ENCODE measurements around the gene ADAP1. TPM values are rescaled to one million over a fixed set of nuclear protein-coding genes. Genes with fewer than 3 reads are reported as not detected.

Gene ADAP1
- total RNA-seq, 1 donor from 2014 or later, result 62.8 TPM

- no peak for DNase-seq (ENCODE audit: low spot score)
- peaks cover 25% of the 10 kb centered on the region for H3K4me1 Mint-ChIP-seq (ENCODE audit: low read depth)
- H3K9me3 Mint-ChIP-seq, result no peaks in the 10 kb centered on the region
- intact Hi-C loops (cut with micrococcal nuclease), result loop anchor here (5.0 kb wide), 2 partner anchors 36 to 319 kb away; no protein-coding TSS in a partner anchor
- peak overlapping the region; percentile 94 for H3K27ac Mint-ChIP-seq
- peak overlapping the region; percentile 26 for H3K4me3 Mint-ChIP-seq (ENCODE audit: low read depth)
- H3K27me3 Mint-ChIP-seq (ENCODE audit: low read depth), result no peaks in the 10 kb centered on the region
- peaks cover 15% of the 10 kb centered on the region for H3K36me3 Mint-ChIP-seq (ENCODE audit: low read depth)
Measured at GRCh38 chr7:921071-921461, 33.4 kb downstream of the ADAP1 start.

GRCh38 chr7:920351-921070 is 34.0 kb downstream of the ADAP1 start:
- Mint-ChIP-seq H3K27ac (peak overlapping the region; percentile 94), H3K36me3 (ENCODE audit: low read depth) (peaks cover 15% of the 10 kb centered on the region), H3K9me3 (no peaks in the 10 kb centered on the region), H3K4me1 (ENCODE audit: low read depth) (peaks cover 25% of the 10 kb centered on the region), H3K27me3 (ENCODE audit: low read depth) (no peaks in the 10 kb centered on the region), H3K4me3 (ENCODE audit: low read depth) (peak overlapping the region; percentile 26)
- intact Hi-C loops (cut with micrococcal nuclease), result loop anchor here (5.0 kb wide), 2 partner anchors 37 to 318 kb away; no protein-coding TSS in a partner anchor
- DNase-seq (ENCODE audit: low spot score), result no peak

GRCh38 chr7:919924-920341 is 34.5 kb downstream of the ADAP1 start:
- intact Hi-C loops (cut with micrococcal nuclease), result loop anchor here (5.0 to 10.0 kb wide), 3 partner anchors 37 to 318 kb away; partner anchors contain the start of gene GPR146
- H3K9me3 Mint-ChIP-seq, result no peaks in the 10 kb centered on the region

DNA sequence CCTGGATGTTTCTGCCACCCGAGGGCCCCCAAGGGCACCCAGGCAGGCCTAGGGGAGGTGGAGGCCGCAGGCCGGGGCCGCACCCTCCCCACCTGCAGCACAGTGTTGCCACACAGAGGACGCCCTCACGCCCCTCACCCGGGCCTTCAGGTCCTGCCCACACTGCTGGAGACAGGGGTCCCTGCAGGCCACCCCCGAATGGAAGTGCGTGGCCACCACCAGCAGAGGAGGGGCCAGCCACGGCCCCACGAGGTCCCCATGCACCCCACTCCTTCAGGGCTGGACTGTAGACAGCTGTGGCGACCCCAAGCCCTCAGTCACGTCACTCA is 35.4 kb downstream of the ADAP1 start:
- DNase-seq (ENCODE audit: low spot score), result no peak
- no peak overlapping the region for H3K27ac Mint-ChIP-seq
- intact Hi-C loops (cut with micrococcal nuclease), result loop anchor here (10.0 kb wide), 1 partner anchor 126 kb away; the partner anchor contains the start of gene GPR146
- H3K36me3 Mint-ChIP-seq (ENCODE audit: low read depth), result peaks cover 15% of the 10 kb centered on the region
- H3K4me3 Mint-ChIP-seq (ENCODE audit: low read depth), result no peak overlapping the region
- H3K4me1 Mint-ChIP-seq (ENCODE audit: low read depth), result peaks cover 21% of the 10 kb centered on the region
- no peaks in the 10 kb centered on the region for H3K27me3 Mint-ChIP-seq (ENCODE audit: low read depth)
- no peaks in the 10 kb centered on the region for H3K9me3 Mint-ChIP-seq

More at GRCh38 chr7:919924-920341, 34.5 kb downstream of the ADAP1 start:
- H3K4me1 Mint-ChIP-seq (ENCODE audit: low read depth), result peaks cover 25% of the 10 kb centered on the region
- H3K27ac Mint-ChIP-seq, result no peak overlapping the region
- no peak overlapping the region for H3K4me3 Mint-ChIP-seq (ENCODE audit: low read depth)
- no peak for DNase-seq (ENCODE audit: low spot score)
- no peaks in the 10 kb centered on the region for H3K27me3 Mint-ChIP-seq (ENCODE audit: low read depth)
- H3K36me3 Mint-ChIP-seq (ENCODE audit: low read depth), result peaks cover 15% of the 10 kb centered on the region

GRCh38 chr7:918441-919113 is 35.9 kb downstream of the ADAP1 start:
- no peak overlapping the region for H3K27ac Mint-ChIP-seq
- H3K27me3 Mint-ChIP-seq (ENCODE audit: low read depth), result no peaks in the 10 kb centered on the region
- H3K4me3 Mint-ChIP-seq (ENCODE audit: low read depth), result no peak overlapping the region
- no peaks in the 10 kb centered on the region for H3K9me3 Mint-ChIP-seq
- H3K36me3 Mint-ChIP-seq (ENCODE audit: low read depth), result peaks cover 15% of the 10 kb centered on the region
- peaks cover 21% of the 10 kb centered on the region for H3K4me1 Mint-ChIP-seq (ENCODE audit: low read depth)
- intact Hi-C loops (cut with micrococcal nuclease), result loop anchor here (10.0 kb wide), 1 partner anchor 126 kb away; the partner anchor contains the start of gene GPR146
- no peak for DNase-seq (ENCODE audit: low spot score)

- Mint-ChIP-seq H3K27ac (no peak overlapping the region), H3K4me3 (ENCODE audit: low read depth) (no peak overlapping the region)
Measured at GRCh38 chr7:918118-918425, 36.4 kb downstream of the ADAP1 start.

GRCh38 chr7:917255-918117 is 37.0 kb downstream of the ADAP1 start:
- no peaks in the 10 kb centered on the region for H3K27me3 Mint-ChIP-seq (ENCODE audit: low read depth)
- intact Hi-C loops (cut with micrococcal nuclease), result loop anchor here (10.0 kb wide), 1 partner anchor 127 kb away; the partner anchor contains the start of gene GPR146
- no peak overlapping the region for H3K27ac Mint-ChIP-seq
- no peaks in the 10 kb centered on the region for H3K9me3 Mint-ChIP-seq
- H3K4me3 Mint-ChIP-seq (ENCODE audit: low read depth), result no peak overlapping the region
- peaks cover 18% of the 10 kb centered on the region for H3K4me1 Mint-ChIP-seq (ENCODE audit: low read depth)
- peaks cover 15% of the 10 kb centered on the region for H3K36me3 Mint-ChIP-seq (ENCODE audit: low read depth)
- DNase-seq (ENCODE audit: low spot score), result no peak

More at GRCh38 chr7:918118-918425, 36.4 kb downstream of the ADAP1 start:
- intact Hi-C loops (cut with micrococcal nuclease), result loop anchor here (10.0 kb wide), 1 partner anchor 127 kb away; the partner anchor contains the start of gene GPR146
- peaks cover 15% of the 10 kb centered on the region for H3K36me3 Mint-ChIP-seq (ENCODE audit: low read depth)
- no peaks in the 10 kb centered on the region for H3K27me3 Mint-ChIP-seq (ENCODE audit: low read depth)
- peaks cover 20% of the 10 kb centered on the region for H3K4me1 Mint-ChIP-seq (ENCODE audit: low read depth)
- DNase-seq (ENCODE audit: low spot score), result no peak
- H3K9me3 Mint-ChIP-seq, result no peaks in the 10 kb centered on the region

- intact Hi-C loops (cut with micrococcal nuclease), result loop anchor here (10.0 kb wide), 1 partner anchor 128 kb away; the partner anchor contains the start of gene GPR146
- H3K27ac Mint-ChIP-seq, result no peak overlapping the region
- no peaks in the 10 kb centered on the region for H3K9me3 Mint-ChIP-seq
- DNase-seq (ENCODE audit: low spot score), result no peak
- H3K4me3 Mint-ChIP-seq (ENCODE audit: low read depth), result no peak overlapping the region
- H3K36me3 Mint-ChIP-seq (ENCODE audit: low read depth), result peaks cover 15% of the 10 kb centered on the region
- H3K4me1 Mint-ChIP-seq (ENCODE audit: low read depth), result peaks cover 18% of the 10 kb centered on the region
- no peaks in the 10 kb centered on the region for H3K27me3 Mint-ChIP-seq (ENCODE audit: low read depth)
Measured at GRCh38 chr7:916291-916941, 38.1 kb downstream of the ADAP1 start.

GRCh38 chr7:915291-916218 is 38.9 kb downstream of the ADAP1 start:
- no peaks in the 10 kb centered on the region for H3K9me3 Mint-ChIP-seq
- DNase-seq (ENCODE audit: low spot score), result no peak
- H3K4me3 Mint-ChIP-seq (ENCODE audit: low read depth), result no peak overlapping the region
- H3K36me3 Mint-ChIP-seq (ENCODE audit: low read depth), result peaks cover 6% of the 10 kb centered on the region
- no peak overlapping the region for H3K27ac Mint-ChIP-seq
- intact Hi-C loops (cut with micrococcal nuclease), result loop anchor here (10.0 kb wide), 1 partner anchor 129 kb away; the partner anchor contains the start of gene GPR146
- H3K4me1 Mint-ChIP-seq (ENCODE audit: low read depth), result peaks cover 9% of the 10 kb centered on the region
- H3K27me3 Mint-ChIP-seq (ENCODE audit: low read depth), result no peaks in the 10 kb centered on the region

DNA sequence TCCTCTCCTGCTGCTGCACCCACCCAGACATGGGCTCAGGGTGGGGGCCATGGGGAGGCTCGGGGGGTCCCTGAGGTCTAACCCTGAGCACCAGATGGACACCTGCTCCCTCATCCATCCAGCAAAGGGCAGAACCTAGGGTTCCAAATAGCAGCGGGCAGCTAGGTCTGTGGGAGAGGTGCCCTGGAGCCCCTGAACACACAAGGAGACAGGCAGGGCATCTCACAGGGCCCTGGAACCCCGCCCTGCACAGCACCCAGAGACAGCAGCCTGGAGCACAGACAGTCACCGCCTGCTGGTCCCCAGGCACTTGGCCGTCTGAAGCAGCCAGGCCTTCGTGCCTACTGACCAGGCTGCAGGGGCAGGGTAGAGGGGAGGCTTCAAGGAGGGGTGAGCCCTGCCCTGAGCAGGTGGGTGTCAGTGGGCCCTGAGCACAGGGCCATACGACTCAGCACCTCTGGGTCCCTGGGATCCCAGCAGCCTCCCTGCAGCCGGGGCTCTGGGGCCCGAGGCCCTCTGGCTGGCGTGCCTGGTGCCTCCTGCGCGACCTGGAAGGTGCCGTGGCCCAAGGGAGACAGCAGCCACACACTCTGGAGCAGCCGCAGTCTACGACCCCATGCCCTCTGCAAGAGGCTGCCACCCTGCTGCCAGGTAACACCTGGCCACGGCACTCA is 39.8 kb downstream of the ADAP1 start:
- Mint-ChIP-seq H3K4me1 (ENCODE audit: low read depth) (peaks cover 12% of the 10 kb centered on the region), H3K27me3 (ENCODE audit: low read depth) (no peaks in the 10 kb centered on the region), H3K4me3 (ENCODE audit: low read depth) (no peak overlapping the region), H3K36me3 (ENCODE audit: low read depth) (peaks cover 8% of the 10 kb centered on the region), H3K27ac (no peak overlapping the region), H3K9me3 (no peaks in the 10 kb centered on the region)
- intact Hi-C loops (cut with micrococcal nuclease), result loop anchor here (10.0 kb wide), 1 partner anchor 130 kb away; the partner anchor contains the start of gene GPR146
- no peak for DNase-seq (ENCODE audit: low spot score)

Data from activated T-helper 2 cell treated with anti-CD3 and anti-CD28 coated beads, Interferon-gamma antibody, Interleukin-2, Interleukin-4, amounts not matched to agents 10 μg/mL and 5 μg/mL and 100 μg/mL, durations not matched to agents 14 hours and 24 hours and 36 hours (primary cell).